HPDE6-E6E7 (cell line): Measurements from ENCODE around the gene CXCL14.

Experiments used
- DNase-seq: peaks from one replicate; pipeline ENCODE4 v3.0.0; 2011; ENCODE audit warnings: missing footprints; ENCODE audit errors: extremely low spot score

CXCL14 gene, protein sequence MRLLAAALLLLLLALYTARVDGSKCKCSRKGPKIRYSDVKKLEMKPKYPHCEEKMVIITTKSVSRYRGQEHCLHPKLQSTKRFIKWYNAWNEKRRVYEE

GRCh38 chr5:135578685-135579341 lies at the start of gene CXCL14:
TSS of gene CXCL14 (minus strand) at chr5:135578991. CDS start at chr5:135578778, 213 bp downstream.
- DNase-seq, result peak; percentile 45

DNA sequence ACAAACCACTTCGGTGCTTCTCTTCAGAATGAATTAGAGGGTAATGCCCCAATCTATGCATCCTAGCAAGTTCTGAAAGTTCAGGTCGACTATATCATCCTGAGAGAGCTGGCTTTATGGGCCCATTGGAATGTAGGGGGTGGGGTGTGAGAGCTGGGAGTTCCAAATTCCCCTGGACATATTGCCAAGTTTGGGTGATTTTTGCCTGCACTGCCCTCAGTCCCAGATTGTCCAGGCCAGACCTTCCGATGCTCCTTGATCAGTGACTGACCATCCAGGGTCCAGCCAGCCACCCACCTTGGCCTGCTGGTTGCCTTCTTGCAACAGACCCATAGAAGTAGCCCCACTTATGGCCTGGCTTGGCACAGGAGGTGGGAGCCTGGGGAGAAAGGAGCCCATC lies 47.8 kb upstream of the CXCL14 start:
- no peak for DNase-seq

GRCh38 chr5:135625961-135626360 lies 47.2 kb upstream of the CXCL14 start:
- DNase-seq, result no peak

DNA sequence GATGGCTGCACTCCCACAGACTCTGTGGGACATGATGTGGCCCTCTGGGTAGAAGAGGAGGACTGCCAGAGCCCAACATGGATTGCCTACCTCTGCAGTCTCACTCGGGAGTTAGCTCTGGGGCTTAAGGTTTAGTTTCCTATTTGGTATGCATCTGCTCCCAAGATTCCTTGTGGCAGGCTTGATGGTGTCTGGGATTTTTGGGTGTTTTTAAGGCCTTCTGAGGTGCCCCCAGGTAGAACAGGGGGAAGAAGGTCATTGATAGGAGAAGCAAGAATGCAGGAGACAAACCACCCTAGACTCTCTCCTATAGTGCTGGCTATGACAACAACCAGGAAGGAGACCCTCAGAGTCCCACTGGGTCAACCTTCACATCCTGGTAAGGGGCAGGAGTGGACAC lies 46.7 kb upstream of the CXCL14 start:
- DNase-seq, result no peak

GRCh38 chr5:135625061-135625460 lies 46.3 kb upstream of the CXCL14 start:
- DNase-seq, result no peak

GRCh38 chr5:135623186-135623715 lies 44.5 kb upstream of the CXCL14 start:
- no peak for DNase-seq

- DNase-seq, result no peak
Measured at GRCh38 chr5:135615581-135616260, 36.9 kb upstream of the CXCL14 start.

- no peak for DNase-seq
Measured at GRCh38 chr5:135615171-135615570, 36.4 kb upstream of the CXCL14 start.

- no peak for DNase-seq
Measured at GRCh38 chr5:135609981-135610380, 31.2 kb upstream of the CXCL14 start.

DNA sequence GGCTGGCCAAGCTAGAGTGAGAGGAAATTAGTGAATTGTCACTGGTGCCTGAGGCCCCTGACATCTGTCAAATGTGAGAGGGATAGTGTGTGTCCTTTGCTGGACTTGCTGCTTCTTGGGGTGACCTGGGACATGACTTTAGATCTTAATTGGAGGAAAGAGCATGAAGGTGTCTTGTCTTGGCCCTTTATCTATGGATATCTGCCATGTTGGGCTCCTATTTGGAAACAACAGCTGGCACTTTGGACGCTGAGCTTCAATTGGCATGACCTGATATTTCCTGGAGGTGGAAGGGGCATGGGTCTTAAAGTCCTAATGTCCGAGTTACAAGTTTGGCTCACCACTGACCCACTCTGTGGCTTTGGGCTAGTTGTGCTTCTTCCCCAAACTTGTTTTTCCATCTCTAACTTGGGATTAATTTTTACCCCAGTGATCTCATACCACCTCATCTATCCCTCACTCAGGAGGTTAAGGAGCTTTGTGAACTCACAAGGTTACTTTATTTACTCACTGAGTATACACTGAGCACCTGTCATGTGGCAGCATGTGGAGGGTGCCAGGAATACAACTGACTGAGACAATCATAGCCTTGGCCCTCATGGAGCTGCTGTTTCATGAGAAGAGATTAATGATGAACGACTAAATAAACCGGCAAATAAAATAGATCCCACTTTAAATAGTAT lies 30.1 kb upstream of the CXCL14 start:
- no peak for DNase-seq

GRCh38 chr5:135608361-135608760 lies 29.6 kb upstream of the CXCL14 start:
- no peak for DNase-seq

- no peak for DNase-seq
Measured at GRCh38 chr5:135606431-135606830, 27.6 kb upstream of the CXCL14 start.

DNA sequence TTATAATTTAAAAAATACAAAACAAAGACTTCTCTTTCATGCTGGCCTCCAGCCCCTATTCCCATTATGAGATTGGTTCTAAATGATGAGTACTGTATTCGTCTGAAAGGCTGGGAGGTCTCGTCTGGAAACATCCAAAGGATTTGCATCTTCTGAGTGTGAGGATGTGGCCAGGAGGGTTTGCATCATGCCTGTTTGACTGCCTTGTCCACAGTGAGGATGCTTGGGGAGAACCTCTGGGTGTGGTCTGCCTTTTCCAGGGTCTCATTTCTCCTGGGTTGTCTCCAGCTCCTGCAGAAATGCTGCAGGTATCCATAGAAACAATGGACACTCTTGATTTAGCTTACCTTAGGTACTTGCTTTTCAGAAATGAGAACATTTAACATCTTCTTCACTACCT lies 26.4 kb upstream of the CXCL14 start:
- no peak for DNase-seq

GRCh38 chr5:135604056-135604455 lies 25.3 kb upstream of the CXCL14 start:
- DNase-seq, result no peak

- DNase-seq, result no peak
Measured at GRCh38 chr5:135602882-135603721, 24.3 kb upstream of the CXCL14 start.

- no peak for DNase-seq
Measured at GRCh38 chr5:135601466-135601865, 22.7 kb upstream of the CXCL14 start.

- DNase-seq, result no peak
Measured at GRCh38 chr5:135600971-135601381, 22.2 kb upstream of the CXCL14 start.

DNA sequence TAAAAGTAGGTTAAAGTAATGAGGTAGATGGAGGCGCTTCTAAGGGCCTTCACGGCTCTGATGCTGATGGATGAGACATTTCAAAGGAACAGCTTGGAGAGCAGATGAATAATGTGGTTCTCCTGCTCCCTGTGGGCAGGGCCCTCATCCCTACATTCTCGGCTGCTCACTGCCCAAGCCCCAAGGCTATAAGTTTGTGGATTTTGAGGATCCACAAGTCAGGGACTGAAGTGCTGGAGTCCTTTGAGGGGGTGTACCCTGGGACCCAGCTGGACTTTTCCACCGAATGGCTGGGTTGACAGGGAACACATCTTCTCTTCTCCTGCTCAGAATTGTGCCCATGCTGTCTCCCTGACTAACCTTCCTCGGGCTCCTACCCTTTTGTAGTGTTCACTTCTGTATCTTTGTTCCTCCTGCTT lies 21.4 kb upstream of the CXCL14 start:
- no peak for DNase-seq

- no peak for DNase-seq
Measured at GRCh38 chr5:135599421-135600151, 20.8 kb upstream of the CXCL14 start.

GRCh38 chr5:135598691-135599395 lies 20.1 kb upstream of the CXCL14 start:
- no peak for DNase-seq
